Activated naive CD4-positive, alpha-beta T cell treated with anti-CD3 and anti-CD28 coated beads for 36 hours (primary cell): Measurements from ENCODE around the gene PHF2. TPM values are rescaled to one million over a fixed set of nuclear protein-coding genes. Genes with fewer than 3 reads are reported as not detected.

Experiments
- CTCF ChIA-PET: fragments of 350-600 bp; sonication (Branson Sonifier 250); formaldehyde crosslinking; loops from one replicate; lab custom pipeline; 2021; ENCODE audit warnings: antibody characterized with exemption; lab: Charles Lee
- DNase-seq: peaks from one replicate; pipeline ENCODE4 v3.0.0-alpha.2; 2020
- H3K27ac Mint-ChIP-seq: one replicate; pipeline ENCODE4 v1.8.0; 2021; ENCODE audit warnings: mild to moderate bottlenecking, mixed read lengths
- H3K27me3 Mint-ChIP-seq: one replicate; pipeline ENCODE4 v1.8.0; 2021; ENCODE audit warnings: low read depth, mixed read lengths
- H3K36me3 Mint-ChIP-seq: one replicate; pipeline ENCODE4 v1.8.0; 2021; ENCODE audit warnings: low read depth, mixed read lengths
- H3K4me1 Mint-ChIP-seq: one replicate; pipeline ENCODE4 v1.8.0; 2021; ENCODE audit warnings: low read depth, mixed read lengths
- H3K4me3 Mint-ChIP-seq: one replicate; pipeline ENCODE4 v1.8.0; 2021; ENCODE audit warnings: mild to moderate bottlenecking, moderate library complexity, mixed read lengths
- H3K9me3 Mint-ChIP-seq: one replicate; pipeline ENCODE4 v1.8.0; 2021; ENCODE audit warnings: mixed read lengths
- intact Hi-C: fragments of 100-400 bp; cut with micrococcal nuclease; formaldehyde crosslinking; loops from one replicate; pipeline ENCODE4 v1.15.1; 2023
- total RNA-seq, 2 experiments: library from RNA; stranded (reverse); gene quantifications; one replicate each; pipeline ENCODE4 v1.2.3, GENCODE V29; 2021

Gene PHF2
- total RNA-seq, 2 experiments from 2014 or later: 14.4 to 16.6 TPM

GRCh38 chr9:93630806-93631411, 54.5 kb downstream of the PHF2 start:
- H3K36me3 Mint-ChIP-seq: peaks cover 24% of the 10 kb centered on the region
- intact Hi-C loops: no loop called here
- no peaks in the 10 kb centered on the region for H3K27me3 Mint-ChIP-seq
- CTCF ChIA-PET: no interaction called here
- H3K4me1 Mint-ChIP-seq: peaks cover 5% of the 10 kb centered on the region
- H3K27ac Mint-ChIP-seq: no peak overlapping the region
- no peak for DNase-seq
- H3K4me3 Mint-ChIP-seq: no peak overlapping the region
- H3K9me3 Mint-ChIP-seq: peaks cover 11% of the 10 kb centered on the region

- intact Hi-C loops: no loop called here
- H3K9me3 Mint-ChIP-seq: peaks cover 20% of the 10 kb centered on the region
- no peak for DNase-seq
- peaks cover 46% of the 10 kb centered on the region for H3K36me3 Mint-ChIP-seq
- CTCF ChIA-PET: no interaction called here
- no peaks in the 10 kb centered on the region for H3K27me3 Mint-ChIP-seq
- no peak overlapping the region for H3K4me3 Mint-ChIP-seq
- no peak overlapping the region for H3K27ac Mint-ChIP-seq
- peaks cover under 1% of the 10 kb centered on the region for H3K4me1 Mint-ChIP-seq
These were observed 57.3 kb downstream of the PHF2 start for GRCh38 chr9:93633492-93634221.

DNA sequence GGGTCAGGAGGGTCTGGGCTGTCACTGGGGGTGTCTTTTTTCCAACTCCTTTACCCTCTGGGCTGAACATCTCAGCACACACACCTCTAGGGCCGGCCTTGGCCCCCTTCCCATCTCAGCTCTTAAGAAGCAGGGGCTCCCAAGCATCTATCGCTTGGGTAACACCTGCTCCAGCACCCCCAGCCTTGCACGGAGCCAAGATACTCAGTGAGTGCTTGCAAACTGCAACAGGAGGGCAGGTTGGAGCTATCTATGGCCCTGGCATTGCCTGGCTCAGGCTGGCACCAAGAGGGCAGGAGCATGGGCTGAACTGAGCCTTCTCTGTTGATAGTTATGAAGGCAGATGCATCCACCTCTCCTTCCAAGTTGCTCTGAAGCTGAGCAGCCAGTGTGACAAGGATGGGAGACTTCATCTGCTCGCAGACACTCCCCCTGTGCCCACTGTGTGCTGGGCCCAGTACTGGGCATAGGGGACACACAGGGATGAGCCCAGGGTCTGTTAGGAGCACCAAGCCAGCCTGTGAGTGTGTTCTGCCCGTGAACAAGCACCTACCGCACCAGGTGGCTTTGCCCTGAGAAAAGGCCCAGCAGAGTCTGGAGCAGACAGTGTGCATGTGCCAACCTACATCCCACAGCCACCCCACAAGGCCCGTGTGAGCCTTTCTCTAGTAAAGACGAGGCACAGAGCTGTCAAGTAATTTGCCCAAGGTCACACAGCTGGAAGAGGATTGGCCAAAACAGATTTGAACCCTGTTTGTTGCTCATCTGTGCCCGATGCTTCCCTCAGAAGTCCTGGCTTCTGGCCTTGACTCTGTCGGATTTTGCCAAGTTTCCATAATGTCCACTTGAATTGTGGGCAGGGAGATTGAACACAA, 58.2 kb downstream of the PHF2 start:
- peaks cover 20% of the 10 kb centered on the region for H3K9me3 Mint-ChIP-seq
- no peak overlapping the region for H3K4me3 Mint-ChIP-seq
- no peaks in the 10 kb centered on the region for H3K4me1 Mint-ChIP-seq
- DNase-seq: no peak
- CTCF ChIA-PET: no interaction called here
- H3K36me3 Mint-ChIP-seq: peaks cover 46% of the 10 kb centered on the region
- H3K27ac Mint-ChIP-seq: no peak overlapping the region
- intact Hi-C loops: no loop called here
- no peaks in the 10 kb centered on the region for H3K27me3 Mint-ChIP-seq

DNA sequence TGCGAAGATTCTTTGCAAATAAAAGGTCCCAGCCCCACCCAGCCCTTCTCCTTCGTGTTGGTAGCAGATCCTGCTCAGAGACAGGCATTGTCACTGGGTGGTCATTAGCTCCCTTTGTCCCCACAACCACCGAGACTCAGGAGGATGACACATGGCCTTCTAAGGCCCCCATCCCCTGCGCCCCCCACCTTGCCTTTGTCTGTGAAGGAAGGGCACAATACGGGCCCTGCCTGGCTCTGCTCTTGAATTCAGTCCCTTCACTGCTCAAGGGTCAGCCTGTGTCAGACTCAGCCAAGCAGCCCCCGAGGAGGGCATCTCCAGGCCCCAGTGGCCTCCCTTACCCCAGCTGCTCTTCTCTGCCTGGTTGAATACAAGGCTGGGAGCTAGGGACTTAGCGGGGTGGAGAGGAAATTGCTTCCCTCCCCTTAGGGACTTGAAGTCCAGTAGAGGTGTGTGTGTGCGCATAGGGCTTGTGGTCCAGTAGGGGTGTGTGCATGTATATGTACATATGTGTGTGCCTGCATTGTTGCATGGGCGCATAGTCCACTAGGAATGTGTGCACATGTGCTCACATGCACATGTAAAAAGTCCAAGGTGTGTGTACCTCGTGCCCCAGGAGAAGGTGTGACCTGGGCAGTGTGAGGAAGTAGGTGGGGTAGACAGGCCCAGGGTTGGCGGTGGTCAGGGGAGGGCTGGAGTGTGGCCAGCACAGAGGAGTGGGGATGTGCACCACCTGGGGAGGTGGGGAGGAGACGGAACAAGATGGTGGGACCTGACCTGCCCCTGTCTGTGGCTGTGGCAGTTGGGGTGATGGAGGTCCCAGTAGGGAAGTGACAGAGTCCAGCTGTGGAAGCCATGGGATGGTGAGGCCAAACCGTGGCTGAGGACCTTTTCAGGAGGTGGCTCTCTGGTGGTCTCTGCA, 59.1 kb downstream of the PHF2 start:
- no peak overlapping the region for H3K4me3 Mint-ChIP-seq
- H3K9me3 Mint-ChIP-seq: peaks cover 20% of the 10 kb centered on the region
- intact Hi-C loops: no loop called here
- peaks cover 44% of the 10 kb centered on the region for H3K36me3 Mint-ChIP-seq
- CTCF ChIA-PET: no interaction called here
- H3K27me3 Mint-ChIP-seq: no peaks in the 10 kb centered on the region
- no peaks in the 10 kb centered on the region for H3K4me1 Mint-ChIP-seq
- no peak overlapping the region for H3K27ac Mint-ChIP-seq
- no peak for DNase-seq

DNA sequence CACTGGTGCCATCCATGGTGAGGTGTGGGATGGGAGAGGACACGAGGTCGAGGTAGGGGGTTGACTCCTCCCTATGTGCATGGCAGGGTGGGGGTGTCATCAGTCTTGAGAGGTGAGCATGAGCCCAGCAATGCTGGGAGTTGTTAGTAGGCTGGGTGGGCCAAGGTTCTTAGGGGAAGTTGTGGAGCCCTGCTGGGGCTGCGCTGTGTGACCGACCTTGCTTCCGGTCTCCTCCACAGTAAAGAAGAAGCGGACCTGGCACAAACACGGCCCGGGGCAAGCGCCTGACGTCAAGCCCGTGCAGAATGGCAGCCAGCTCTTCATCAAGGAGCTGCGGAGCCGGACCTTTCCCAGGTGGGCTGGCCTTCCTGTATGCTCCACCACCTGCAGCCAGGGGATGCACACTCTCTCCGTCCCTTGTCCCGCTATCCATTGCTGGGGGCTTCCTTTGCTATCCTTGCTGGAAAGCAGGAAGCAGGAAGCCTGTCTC, 59.8 kb downstream of the PHF2 start:
- intact Hi-C loops: no loop called here
- peaks cover 46% of the 10 kb centered on the region for H3K36me3 Mint-ChIP-seq
- CTCF ChIA-PET: no interaction called here
- no peak overlapping the region for H3K27ac Mint-ChIP-seq
- no peak for DNase-seq
- H3K9me3 Mint-ChIP-seq: peaks cover 20% of the 10 kb centered on the region
- H3K4me1 Mint-ChIP-seq: no peaks in the 10 kb centered on the region
- H3K4me3 Mint-ChIP-seq: no peak overlapping the region
- H3K27me3 Mint-ChIP-seq: no peaks in the 10 kb centered on the region

DNA sequence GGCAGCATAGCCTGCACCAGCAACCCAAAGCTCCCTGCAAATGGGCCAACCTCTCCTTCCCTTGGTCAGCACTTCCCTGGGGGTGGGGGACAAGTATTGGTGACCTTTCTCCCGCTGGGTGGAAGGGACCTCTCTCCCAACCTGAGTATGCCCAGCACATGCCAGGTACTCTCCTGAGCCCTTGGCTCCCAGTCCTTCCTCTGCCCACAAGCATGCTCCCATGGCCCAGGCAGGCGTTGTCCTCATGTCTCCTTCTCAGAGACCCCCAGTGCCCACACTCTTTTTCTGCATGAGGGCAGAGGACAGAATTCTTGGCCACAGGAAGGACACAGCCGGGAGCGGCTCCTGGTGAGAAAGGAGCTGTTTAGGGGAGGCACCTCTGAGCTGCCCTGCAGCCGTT, 60.3 kb downstream of the PHF2 start:
- Mint-ChIP-seq H3K36me3 (peaks cover 46% of the 10 kb centered on the region), H3K4me1 (no peaks in the 10 kb centered on the region), H3K27ac (no peak overlapping the region), H3K9me3 (peaks cover 20% of the 10 kb centered on the region), H3K27me3 (no peaks in the 10 kb centered on the region), H3K4me3 (no peak overlapping the region)
- CTCF ChIA-PET: no interaction called here
- no peak for DNase-seq
- intact Hi-C loops: no loop called here

- H3K27ac Mint-ChIP-seq: no peak overlapping the region
- no peaks in the 10 kb centered on the region for H3K27me3 Mint-ChIP-seq
- peaks cover 47% of the 10 kb centered on the region for H3K36me3 Mint-ChIP-seq
- H3K9me3 Mint-ChIP-seq: peaks cover 20% of the 10 kb centered on the region
- intact Hi-C loops: no loop called here
- no peak for DNase-seq
- CTCF ChIA-PET: interaction anchor here (0.6 kb wide), 1 partner anchor 444 kb away, joined by 3 read pairs; no protein-coding TSS in a partner anchor
- H3K4me1 Mint-ChIP-seq: no peaks in the 10 kb centered on the region
- no peak overlapping the region for H3K4me3 Mint-ChIP-seq
These were observed 61.5 kb downstream of the PHF2 start for GRCh38 chr9:93637886-93638285.

GRCh38 chr9:93640027-93640426, 63.6 kb downstream of the PHF2 start:
- H3K4me1 Mint-ChIP-seq: no peaks in the 10 kb centered on the region
- no peak overlapping the region for H3K4me3 Mint-ChIP-seq
- no peak overlapping the region for H3K27ac Mint-ChIP-seq
- H3K9me3 Mint-ChIP-seq: peaks cover 20% of the 10 kb centered on the region
- peaks cover 44% of the 10 kb centered on the region for H3K36me3 Mint-ChIP-seq
- CTCF ChIA-PET: interaction anchor here (0.8 to 1.1 kb wide), 2 partner anchors 22 to 42 kb away, joined by 3 read pairs; no protein-coding TSS in a partner anchor
- H3K27me3 Mint-ChIP-seq: no peaks in the 10 kb centered on the region
- intact Hi-C loops: no loop called here
- no peak for DNase-seq

DNA sequence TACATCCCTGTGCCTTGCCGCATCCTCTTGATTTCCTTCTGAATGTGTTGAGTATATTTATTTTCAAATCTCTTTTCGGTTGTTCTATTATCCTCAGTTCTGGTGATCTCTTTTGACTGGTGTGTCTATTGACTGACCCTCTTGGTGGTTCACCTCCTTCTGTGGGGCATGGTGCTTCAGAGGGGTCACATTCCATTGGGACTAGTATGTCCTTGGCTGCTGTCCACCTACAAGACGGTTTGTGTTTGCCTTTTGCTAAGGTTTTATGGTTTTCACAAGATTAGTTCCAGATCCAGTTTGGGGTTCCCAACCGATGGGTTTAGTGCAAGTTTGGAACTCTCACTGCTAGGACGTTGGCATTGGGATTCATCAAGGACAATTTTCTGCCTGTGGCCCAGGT, 66.6 kb downstream of the PHF2 start:
- H3K36me3 Mint-ChIP-seq: peaks cover 14% of the 10 kb centered on the region
- intact Hi-C loops: no loop called here
- no peaks in the 10 kb centered on the region for H3K4me1 Mint-ChIP-seq
- no peak for DNase-seq
- CTCF ChIA-PET: no interaction called here
- no peak overlapping the region for H3K4me3 Mint-ChIP-seq
- peaks cover 3% of the 10 kb centered on the region for H3K9me3 Mint-ChIP-seq
- H3K27ac Mint-ChIP-seq: no peak overlapping the region
- no peaks in the 10 kb centered on the region for H3K27me3 Mint-ChIP-seq

GRCh38 chr9:93644397-93645088, 68.2 kb downstream of the PHF2 start:
- Mint-ChIP-seq H3K27ac (no peak overlapping the region), H3K4me1 (no peaks in the 10 kb centered on the region), H3K4me3 (no peak overlapping the region), H3K27me3 (no peaks in the 10 kb centered on the region), H3K36me3 (peaks cover 7% of the 10 kb centered on the region), H3K9me3 (no peaks in the 10 kb centered on the region)
- intact Hi-C loops: no loop called here
- no peak for DNase-seq
- CTCF ChIA-PET: interaction anchor here (0.6 kb wide), 1 partner anchor 306 kb away, joined by 4 read pairs; no protein-coding TSS in a partner anchor

GRCh38 chr9:93645149-93645889, 68.9 kb downstream of the PHF2 start:
- intact Hi-C loops: no loop called here
- CTCF ChIA-PET: no interaction called here
- DNase-seq: no peak
- no peak overlapping the region for H3K27ac Mint-ChIP-seq
- H3K9me3 Mint-ChIP-seq: no peaks in the 10 kb centered on the region
- no peaks in the 10 kb centered on the region for H3K4me1 Mint-ChIP-seq
- H3K36me3 Mint-ChIP-seq: peaks cover 7% of the 10 kb centered on the region
- H3K4me3 Mint-ChIP-seq: no peak overlapping the region
- no peaks in the 10 kb centered on the region for H3K27me3 Mint-ChIP-seq
